ENCODE data around the gene ZCWPW1. TPM values are rescaled to one million over a fixed set of nuclear protein-coding genes. Genes with fewer than 3 reads are reported as not detected.
A peak's percentile ranks its signal among the peaks of the same experiment; 100 is the strongest.

ZCWPW1 gene
- total RNA-seq, 1 experiment from 2014 or later: 4.1 TPM

GRCh38 chr7:100427762-100428198, 723 bp downstream of the ZCWPW1 start:
- no TSS peak for BruUV-seq (replicated peaks)
- DNase-seq: no peak
- intact Hi-C loops (cut with micrococcal nuclease; ENCODE audit: unreplicated experiment): no loop called here

GRCh38 chr7:100426516-100426915, 2.0 kb downstream of the ZCWPW1 start:
- CTCF ChIA-PET: no interaction called here
- no peak overlapping the region for H3K4me3 Mint-ChIP-seq (ENCODE audit: low read depth, unreplicated experiment)
- TF ChIP-seq CTCF (IDR thresholded peaks at IDR 0.05; ENCODE audit: unreplicated experiment): no peak
- H3K4me1 Mint-ChIP-seq (ENCODE audit: low read depth, unreplicated experiment): no peaks in the 10 kb centered on the region
- H3K36me3 Mint-ChIP-seq (ENCODE audit: insufficient read depth, unreplicated experiment): peaks cover 35% of the 10 kb centered on the region
- intact Hi-C loops (cut with micrococcal nuclease; ENCODE audit: unreplicated experiment): no loop called here
- BruUV-seq (replicated peaks): no TSS peak
- H3K27ac Mint-ChIP-seq (ENCODE audit: unreplicated experiment): no peak overlapping the region
- H3K27me3 Mint-ChIP-seq (ENCODE audit: unreplicated experiment): peaks cover 12% of the 10 kb centered on the region
- no peaks in the 10 kb centered on the region for H3K9me3 Mint-ChIP-seq (ENCODE audit: low read depth, unreplicated experiment)
- DNase-seq: no peak

More at GRCh38 chr7:100427762-100428198, 723 bp downstream of the ZCWPW1 start:
- Mint-ChIP-seq H3K27ac (ENCODE audit: unreplicated experiment) (peak overlapping the region; percentile 93), H3K4me1 (ENCODE audit: low read depth, unreplicated experiment) (no peaks in the 10 kb centered on the region), H3K36me3 (ENCODE audit: insufficient read depth, unreplicated experiment) (peaks cover 41% of the 10 kb centered on the region), H3K4me3 (ENCODE audit: low read depth, unreplicated experiment) (peak overlapping the region; percentile 87), H3K27me3 (ENCODE audit: unreplicated experiment) (peaks cover 12% of the 10 kb centered on the region), H3K9me3 (ENCODE audit: low read depth, unreplicated experiment) (no peaks in the 10 kb centered on the region)
- no peak for TF ChIP-seq CTCF (IDR thresholded peaks at IDR 0.05; ENCODE audit: unreplicated experiment)
- CTCF ChIA-PET: no interaction called here

- peaks cover 12% of the 10 kb centered on the region for H3K27me3 Mint-ChIP-seq (ENCODE audit: unreplicated experiment)
- no peak overlapping the region for H3K27ac Mint-ChIP-seq (ENCODE audit: unreplicated experiment)
- peaks cover 24% of the 10 kb centered on the region for H3K36me3 Mint-ChIP-seq (ENCODE audit: insufficient read depth, unreplicated experiment)
- no peak for DNase-seq
- no peak for TF ChIP-seq CTCF (IDR thresholded peaks at IDR 0.05; ENCODE audit: unreplicated experiment)
- H3K4me1 Mint-ChIP-seq (ENCODE audit: low read depth, unreplicated experiment): no peaks in the 10 kb centered on the region
- no TSS peak for BruUV-seq (replicated peaks)
- H3K4me3 Mint-ChIP-seq (ENCODE audit: low read depth, unreplicated experiment): no peak overlapping the region
- intact Hi-C loops (cut with micrococcal nuclease; ENCODE audit: unreplicated experiment): no loop called here
- CTCF ChIA-PET: no interaction called here
- no peaks in the 10 kb centered on the region for H3K9me3 Mint-ChIP-seq (ENCODE audit: low read depth, unreplicated experiment)
Observed at GRCh38 chr7:100425347-100425746, 3.2 kb downstream of the ZCWPW1 start.

GRCh38 chr7:100423315-100423714, 5.2 kb downstream of the ZCWPW1 start:
- Mint-ChIP-seq H3K36me3 (ENCODE audit: insufficient read depth, unreplicated experiment) (peaks cover 4% of the 10 kb centered on the region), H3K4me1 (ENCODE audit: low read depth, unreplicated experiment) (no peaks in the 10 kb centered on the region), H3K27me3 (ENCODE audit: unreplicated experiment) (no peaks in the 10 kb centered on the region), H3K27ac (ENCODE audit: unreplicated experiment) (no peak overlapping the region), H3K9me3 (ENCODE audit: low read depth, unreplicated experiment) (no peaks in the 10 kb centered on the region), H3K4me3 (ENCODE audit: low read depth, unreplicated experiment) (no peak overlapping the region)
- no TSS peak for BruUV-seq (replicated peaks)
- intact Hi-C loops (cut with micrococcal nuclease; ENCODE audit: unreplicated experiment): no loop called here
- TF ChIP-seq CTCF (IDR thresholded peaks at IDR 0.05; ENCODE audit: unreplicated experiment): no peak
- no peak for DNase-seq
- CTCF ChIA-PET: no interaction called here
